ENCODE results near the gene MAOB.

The MAOB gene

DNA sequence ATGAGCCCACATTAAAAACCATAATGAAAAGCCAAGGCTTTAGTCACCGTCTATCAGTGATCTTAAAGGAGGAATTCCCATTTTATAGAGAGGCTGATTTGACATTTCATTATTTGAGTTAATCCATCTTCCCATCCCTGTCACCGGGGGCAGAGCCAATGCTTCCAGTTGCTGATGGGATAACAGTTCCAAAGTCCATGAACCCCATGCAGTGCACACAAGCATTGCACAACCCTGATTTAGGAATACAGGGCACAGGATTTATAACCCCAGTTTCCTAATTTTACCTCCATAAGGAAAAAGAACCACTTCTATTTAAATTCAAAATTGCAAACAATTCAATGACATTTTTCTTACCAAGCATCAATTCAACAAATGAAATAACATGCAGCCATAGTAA is 36.5 kb downstream of the MAOB start:
- H3K36me3 Mint-ChIP-seq (ENCODE audit: low read depth): peaks cover 3% of the 10 kb centered on the region
- DNase-seq (ENCODE audit: low spot score): no peak
- H3K4me3 Mint-ChIP-seq: no peak overlapping the region
- H3K9me3 Mint-ChIP-seq: no peaks in the 10 kb centered on the region
- no peak overlapping the region for H3K27ac Mint-ChIP-seq
- H3K27me3 Mint-ChIP-seq (ENCODE audit: low read depth): no peaks in the 10 kb centered on the region
- H3K4me1 Mint-ChIP-seq (ENCODE audit: low read depth): no peaks in the 10 kb centered on the region

- no peaks in the 10 kb centered on the region for H3K9me3 Mint-ChIP-seq
- H3K36me3 Mint-ChIP-seq (ENCODE audit: low read depth): peaks cover 5% of the 10 kb centered on the region
- no peaks in the 10 kb centered on the region for H3K27me3 Mint-ChIP-seq (ENCODE audit: low read depth)
- peaks cover 5% of the 10 kb centered on the region for H3K4me1 Mint-ChIP-seq (ENCODE audit: low read depth)
- no peak overlapping the region for H3K4me3 Mint-ChIP-seq
- no peak overlapping the region for H3K27ac Mint-ChIP-seq
- no peak for DNase-seq (ENCODE audit: low spot score)
Observed at GRCh38 chrX:43840265-43840664, 42.0 kb downstream of the MAOB start.

DNA sequence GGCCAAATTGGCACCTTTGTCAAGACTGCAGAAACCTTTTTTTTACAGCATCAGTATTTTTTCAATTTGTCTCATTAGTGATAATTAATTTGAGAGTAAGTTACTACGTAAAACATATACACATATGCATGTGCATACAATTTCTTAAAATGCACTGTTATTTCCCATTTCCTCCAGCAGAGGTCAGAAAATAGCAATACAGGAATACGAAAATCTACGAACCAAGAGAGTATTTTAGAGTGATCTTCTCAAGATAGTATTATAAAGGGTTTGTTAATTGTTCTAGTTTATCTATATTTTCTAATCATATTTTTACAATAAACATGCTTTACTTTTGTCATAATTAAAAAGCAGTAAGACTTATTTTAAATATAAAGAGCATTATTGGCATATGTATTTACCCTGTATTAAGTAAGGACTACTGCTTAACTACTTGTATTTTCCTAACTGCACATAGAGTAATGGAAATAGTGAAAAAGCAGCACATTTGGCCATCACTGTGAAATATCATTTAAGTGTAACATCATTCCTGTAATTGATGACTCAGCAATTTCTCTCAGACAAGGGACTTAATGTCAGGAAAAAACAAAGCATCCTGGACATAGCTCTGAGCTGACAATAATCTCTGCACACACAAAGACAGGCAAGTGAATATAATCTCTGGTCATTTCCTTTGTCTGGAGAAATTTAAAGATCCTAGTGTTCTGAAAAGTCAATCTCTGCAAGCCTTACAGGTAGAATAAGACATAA is 45.6 kb downstream of the MAOB start:
- Mint-ChIP-seq H3K36me3 (ENCODE audit: low read depth) (peaks cover 2% of the 10 kb centered on the region), H3K27ac (no peak overlapping the region), H3K27me3 (ENCODE audit: low read depth) (no peaks in the 10 kb centered on the region), H3K4me1 (ENCODE audit: low read depth) (peaks cover 7% of the 10 kb centered on the region), H3K4me3 (no peak overlapping the region), H3K9me3 (no peaks in the 10 kb centered on the region)
- no peak for DNase-seq (ENCODE audit: low spot score)

GRCh38 chrX:43835559-43835958 is 46.7 kb downstream of the MAOB start:
- DNase-seq (ENCODE audit: low spot score): no peak
- Mint-ChIP-seq H3K4me1 (ENCODE audit: low read depth) (peaks cover 7% of the 10 kb centered on the region), H3K4me3 (no peak overlapping the region), H3K9me3 (no peaks in the 10 kb centered on the region), H3K27me3 (ENCODE audit: low read depth) (no peaks in the 10 kb centered on the region), H3K36me3 (ENCODE audit: low read depth) (peaks cover 2% of the 10 kb centered on the region), H3K27ac (no peak overlapping the region)

GRCh38 chrX:43827791-43828190 is 54.5 kb downstream of the MAOB start:
- Mint-ChIP-seq H3K4me1 (ENCODE audit: low read depth) (peaks cover 2% of the 10 kb centered on the region), H3K36me3 (ENCODE audit: low read depth) (peaks cover 5% of the 10 kb centered on the region), H3K27ac (no peak overlapping the region), H3K4me3 (no peak overlapping the region), H3K27me3 (ENCODE audit: low read depth) (no peaks in the 10 kb centered on the region), H3K9me3 (no peaks in the 10 kb centered on the region)
- no peak for DNase-seq (ENCODE audit: low spot score)

DNA sequence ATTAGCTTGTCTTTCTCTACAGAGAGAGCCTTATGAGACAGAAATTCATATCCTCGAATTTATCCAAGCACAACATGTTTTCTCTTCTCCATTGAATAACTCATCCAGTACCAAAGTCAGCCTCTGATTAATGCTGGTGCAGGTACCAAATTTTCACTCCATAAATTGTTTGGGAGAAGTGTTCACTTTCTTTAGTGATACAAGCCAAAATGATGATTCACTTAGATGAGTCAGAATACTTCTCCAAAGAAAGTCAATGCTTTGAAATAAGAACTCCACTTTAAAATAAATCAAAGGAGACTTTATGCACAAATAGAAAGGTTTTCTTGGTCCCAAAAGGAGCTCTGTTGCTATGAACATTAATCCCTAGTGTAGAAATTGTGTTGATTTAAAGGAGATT is 60.2 kb downstream of the MAOB start:
- peaks cover 12% of the 10 kb centered on the region for H3K4me1 Mint-ChIP-seq (ENCODE audit: low read depth)
- H3K27ac Mint-ChIP-seq: no peak overlapping the region
- DNase-seq (ENCODE audit: low spot score): no peak
- H3K9me3 Mint-ChIP-seq: peaks cover 4% of the 10 kb centered on the region
- H3K4me3 Mint-ChIP-seq: no peak overlapping the region
- H3K36me3 Mint-ChIP-seq (ENCODE audit: low read depth): peaks cover 8% of the 10 kb centered on the region
- no peaks in the 10 kb centered on the region for H3K27me3 Mint-ChIP-seq (ENCODE audit: low read depth)

DNA sequence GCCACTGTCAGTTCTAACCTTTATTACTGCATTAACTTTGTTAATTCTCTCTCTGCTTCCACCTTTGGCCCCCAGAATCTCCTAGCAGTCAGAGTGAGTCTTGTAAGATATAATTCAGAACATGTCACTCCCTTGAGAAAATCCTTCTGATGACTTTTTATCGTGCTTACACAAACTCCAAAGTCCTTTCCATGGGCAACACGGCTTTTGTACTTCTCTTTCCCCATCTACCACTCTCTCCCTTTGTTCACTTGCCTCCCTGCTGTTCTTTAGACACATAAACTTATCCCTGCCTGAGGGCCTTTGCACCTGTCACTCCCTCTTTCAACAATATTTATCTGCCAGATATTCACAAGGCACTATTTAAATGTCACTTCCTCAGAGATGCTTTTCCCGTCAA is 64.8 kb downstream of the MAOB start:
- Mint-ChIP-seq H3K27me3 (ENCODE audit: low read depth) (no peaks in the 10 kb centered on the region), H3K4me3 (no peak overlapping the region), H3K27ac (no peak overlapping the region), H3K4me1 (ENCODE audit: low read depth) (peaks cover 29% of the 10 kb centered on the region), H3K9me3 (peaks cover 4% of the 10 kb centered on the region), H3K36me3 (ENCODE audit: low read depth) (peaks cover 8% of the 10 kb centered on the region)
- DNase-seq (ENCODE audit: low spot score): no peak

- Mint-ChIP-seq H3K4me3 (no peak overlapping the region), H3K27ac (no peak overlapping the region), H3K36me3 (ENCODE audit: low read depth) (peaks cover 14% of the 10 kb centered on the region), H3K4me1 (ENCODE audit: low read depth) (peaks cover 39% of the 10 kb centered on the region), H3K9me3 (peaks cover 10% of the 10 kb centered on the region), H3K27me3 (ENCODE audit: low read depth) (no peaks in the 10 kb centered on the region)
- DNase-seq (ENCODE audit: low spot score): no peak
Observed at GRCh38 chrX:43815209-43815608, 67.0 kb downstream of the MAOB start.

DNA sequence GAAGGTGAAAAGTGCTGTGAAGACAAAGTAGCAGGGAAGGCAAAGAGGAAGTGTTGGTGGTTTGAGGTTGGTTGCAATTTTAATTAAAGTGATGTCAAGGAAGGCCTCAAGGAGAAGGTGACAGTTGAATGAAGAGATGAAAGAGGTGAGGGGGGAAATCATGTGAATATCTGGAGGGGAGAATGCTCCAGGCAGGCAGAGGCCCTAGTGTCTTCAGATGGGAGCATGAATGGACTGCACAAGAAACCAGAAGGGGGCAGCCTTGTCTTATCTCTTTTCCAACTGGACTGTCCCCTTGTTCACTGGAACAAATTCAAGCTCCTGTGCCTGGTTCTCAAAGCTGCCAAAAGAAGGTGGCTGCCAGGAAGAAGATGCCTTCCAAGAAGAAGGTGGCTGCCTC is 68.4 kb downstream of the MAOB start:
- H3K27ac Mint-ChIP-seq: peak overlapping the region; percentile 83
- H3K36me3 Mint-ChIP-seq (ENCODE audit: low read depth): peaks cover 14% of the 10 kb centered on the region
- DNase-seq (ENCODE audit: low spot score): peak; percentile 38
- H3K27me3 Mint-ChIP-seq (ENCODE audit: low read depth): no peaks in the 10 kb centered on the region
- peaks cover 10% of the 10 kb centered on the region for H3K9me3 Mint-ChIP-seq
- H3K4me3 Mint-ChIP-seq: peak overlapping the region; percentile 32
- peaks cover 42% of the 10 kb centered on the region for H3K4me1 Mint-ChIP-seq (ENCODE audit: low read depth)

DNA sequence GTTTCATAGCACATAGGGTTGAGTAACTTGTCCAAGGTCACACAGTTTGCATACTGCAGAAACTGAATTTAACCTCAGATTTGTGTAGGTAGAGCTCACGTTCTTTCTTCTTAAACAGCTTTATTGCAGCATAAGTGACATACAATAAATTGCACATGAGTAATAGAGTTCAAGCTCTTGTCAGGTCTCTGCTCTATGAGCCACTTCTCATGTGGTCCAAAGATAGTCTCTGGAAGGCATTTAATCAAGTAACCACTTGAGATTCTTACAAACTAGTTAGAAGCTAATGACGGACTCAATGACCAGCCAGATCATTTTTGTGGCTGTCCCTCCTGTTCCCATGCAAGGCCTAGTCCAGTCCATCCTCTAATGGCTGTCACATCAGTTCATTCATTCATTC is 68.9 kb downstream of the MAOB start:
- H3K27me3 Mint-ChIP-seq (ENCODE audit: low read depth): no peaks in the 10 kb centered on the region
- peaks cover 11% of the 10 kb centered on the region for H3K36me3 Mint-ChIP-seq (ENCODE audit: low read depth)
- no peak for DNase-seq (ENCODE audit: low spot score)
- peaks cover 43% of the 10 kb centered on the region for H3K4me1 Mint-ChIP-seq (ENCODE audit: low read depth)
- peak overlapping the region; percentile 32 for H3K4me3 Mint-ChIP-seq
- peak overlapping the region; percentile 83 for H3K27ac Mint-ChIP-seq
- peaks cover 10% of the 10 kb centered on the region for H3K9me3 Mint-ChIP-seq

DNA sequence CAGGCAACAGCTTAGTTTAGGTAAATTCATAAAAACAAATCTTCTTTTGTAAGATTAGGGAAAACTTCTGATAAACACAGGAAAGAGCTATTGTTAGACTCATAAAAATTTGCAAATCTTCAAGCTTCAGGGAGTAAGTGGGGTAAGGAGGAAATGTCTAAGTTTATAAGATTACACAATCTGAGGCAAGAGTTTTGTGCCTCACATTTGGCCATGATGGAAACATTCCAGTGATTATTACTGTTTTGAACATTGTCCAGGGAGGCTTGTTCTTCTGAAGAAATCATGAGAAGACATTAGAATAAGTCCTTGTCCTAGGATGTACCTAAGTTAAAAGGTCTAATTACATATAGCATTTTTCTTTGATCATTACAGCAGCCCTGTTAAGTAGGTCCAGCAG is 72.8 kb downstream of the MAOB start:
- DNase-seq (ENCODE audit: low spot score): no peak
- no peaks in the 10 kb centered on the region for H3K27me3 Mint-ChIP-seq (ENCODE audit: low read depth)
- H3K27ac Mint-ChIP-seq: no peak overlapping the region
- H3K4me1 Mint-ChIP-seq (ENCODE audit: low read depth): peaks cover 47% of the 10 kb centered on the region
- peaks cover 12% of the 10 kb centered on the region for H3K36me3 Mint-ChIP-seq (ENCODE audit: low read depth)
- no peak overlapping the region for H3K4me3 Mint-ChIP-seq
- H3K9me3 Mint-ChIP-seq: peaks cover 7% of the 10 kb centered on the region

DNA sequence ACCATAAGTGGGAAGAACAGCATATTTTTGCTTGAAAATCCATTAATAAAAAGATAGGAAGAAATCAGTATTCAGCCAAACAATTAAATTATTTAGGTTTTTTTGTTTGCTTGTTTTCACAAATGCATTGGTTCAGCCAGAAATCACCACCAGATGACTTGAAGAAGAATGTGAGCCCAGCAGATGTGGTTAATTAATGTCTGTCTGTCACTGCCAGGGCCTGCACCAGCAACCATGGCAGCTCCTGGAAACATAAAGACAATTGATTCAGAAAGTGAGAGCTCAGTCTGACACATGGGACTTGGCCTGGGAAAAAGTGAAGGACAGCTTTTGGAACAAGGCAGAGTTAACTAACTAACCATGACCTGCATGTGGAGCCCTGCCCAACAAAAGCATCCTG is 74.0 kb downstream of the MAOB start:
- Mint-ChIP-seq H3K36me3 (ENCODE audit: low read depth) (peaks cover 12% of the 10 kb centered on the region), H3K9me3 (peaks cover 7% of the 10 kb centered on the region), H3K27ac (no peak overlapping the region), H3K4me1 (ENCODE audit: low read depth) (peaks cover 46% of the 10 kb centered on the region), H3K27me3 (ENCODE audit: low read depth) (no peaks in the 10 kb centered on the region), H3K4me3 (no peak overlapping the region)
- DNase-seq (ENCODE audit: low spot score): no peak

DNA sequence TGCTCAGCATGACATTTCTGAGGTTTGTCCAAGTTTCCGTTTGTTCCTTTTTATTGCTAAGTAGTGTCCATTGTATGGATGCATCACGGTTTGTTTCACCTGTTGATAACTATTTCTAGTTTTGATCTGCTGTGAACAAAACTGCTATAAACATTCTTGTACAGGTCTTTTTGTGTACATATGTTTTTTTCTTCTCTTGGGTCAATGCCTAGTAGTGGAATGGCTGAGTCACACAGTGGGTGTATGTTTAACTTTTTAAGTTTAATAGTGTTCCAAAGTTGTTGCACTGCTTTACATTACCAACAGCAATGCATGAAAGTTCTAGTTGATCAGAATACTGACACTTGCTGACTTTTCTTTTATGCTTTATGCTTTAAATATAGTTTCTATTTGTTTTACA is 76.7 kb downstream of the MAOB start:
- Mint-ChIP-seq H3K27me3 (ENCODE audit: low read depth) (no peaks in the 10 kb centered on the region), H3K4me3 (no peak overlapping the region), H3K4me1 (ENCODE audit: low read depth) (peaks cover 34% of the 10 kb centered on the region), H3K27ac (no peak overlapping the region), H3K9me3 (no peaks in the 10 kb centered on the region), H3K36me3 (ENCODE audit: low read depth) (peaks cover 16% of the 10 kb centered on the region)
- no peak for DNase-seq (ENCODE audit: low spot score)

- Mint-ChIP-seq H3K4me1 (ENCODE audit: low read depth) (peaks cover 28% of the 10 kb centered on the region), H3K27me3 (ENCODE audit: low read depth) (no peaks in the 10 kb centered on the region), H3K36me3 (ENCODE audit: low read depth) (peaks cover 18% of the 10 kb centered on the region), H3K27ac (peak overlapping the region; percentile 50), H3K4me3 (peak overlapping the region; percentile 46), H3K9me3 (no peaks in the 10 kb centered on the region)
- DNase-seq (ENCODE audit: low spot score): peak; percentile 20
Observed at GRCh38 chrX:43804021-43804420, 78.2 kb downstream of the MAOB start.

All from T-helper 2 cell treated with Interferon-gamma antibody and Interleukin-4, amounts not matched to agents 5 μg/mL and 100 μg/mL, for 36 hours (primary cell).